MCF 10A (cell line): ENCODE measurements around the gene PLA2G2C. TPM values are rescaled to one million over a fixed set of nuclear protein-coding genes. Genes with fewer than 3 reads are reported as not detected.
A peak's percentile ranks its signal among the peaks of the same experiment; 100 is the strongest.

Source experiments
- BruUV-seq: library from RNA; stranded (reverse); fragments of 400-500 nt; replicated peaks from 2 replicates; lab custom pipeline; 2021; lab: Mats Ljungman, UMichigan
- CTCF ChIA-PET: fragments of 300-600 bp; sonication (Branson Sonifier 250); formaldehyde crosslinking; extraction: SDS; loops from one replicate; lab custom pipeline; 2021; ENCODE audit warnings: antibody characterized with exemption, inconsistent platforms; lab: Yijun Ruan, JAX
- POLR2A ChIA-PET: fragments of 300-600, 350-650 bp; sonication (Branson Sonifier 250); formaldehyde crosslinking; extraction: SDS; loops from one replicate; lab custom pipeline; 2020; ENCODE audit warnings: antibody characterized with exemption, inconsistent platforms; lab: Yijun Ruan, JAX
- DNase-seq: peaks from one replicate; pipeline ENCODE4 v3.0.0-alpha.2; 2018; ENCODE audit not compliant: unreplicated experiment
- H3K27ac Mint-ChIP-seq: one replicate; pipeline ENCODE4 v1.8.0; 2022; ENCODE audit warnings: mild to moderate bottlenecking, low read depth, mixed read lengths; ENCODE audit not compliant: unreplicated experiment
- H3K27me3 Mint-ChIP-seq: one replicate; pipeline ENCODE4 v1.8.0; 2022; ENCODE audit warnings: mixed read lengths; ENCODE audit not compliant: insufficient read depth, unreplicated experiment
- H3K36me3 Mint-ChIP-seq: one replicate; pipeline ENCODE4 v1.8.0; 2022; ENCODE audit warnings: mild to moderate bottlenecking, moderate library complexity, mixed read lengths; ENCODE audit not compliant: insufficient read depth, unreplicated experiment
- H3K4me1 Mint-ChIP-seq: one replicate; pipeline ENCODE4 v1.8.0; 2022; ENCODE audit warnings: mixed read lengths; ENCODE audit not compliant: insufficient read depth, unreplicated experiment
- H3K4me3 Mint-ChIP-seq: one replicate; pipeline ENCODE4 v1.8.0; 2022; ENCODE audit warnings: mild to moderate bottlenecking, moderate library complexity, mixed read lengths; ENCODE audit not compliant: unreplicated experiment
- H3K9me3 Mint-ChIP-seq: one replicate; pipeline ENCODE4 v1.8.0; 2022; ENCODE audit warnings: mixed read lengths; ENCODE audit not compliant: unreplicated experiment
- intact Hi-C: fragments of 100-400 bp; cut with micrococcal nuclease; formaldehyde crosslinking; loops from 2 replicates; pipeline ENCODE4 v1.14.1; 2022
- total RNA-seq: library from RNA; stranded (reverse); gene quantifications from 2 replicates; pipeline ENCODE4 v1.2.3, GENCODE V29; 2022
- TF ChIP-seq, protein P1 (sequence below): fragments of 200-600 bp; IDR thresholded peaks from one replicate; pipeline ENCODE4 v1.8.0; 2022; ENCODE audit warnings: antibody characterized with exemption, mild to moderate bottlenecking; ENCODE audit not compliant: unreplicated experiment

The PLA2G2C gene
- total RNA-seq, 1 experiment from 2014 or later: not detected

DNA sequence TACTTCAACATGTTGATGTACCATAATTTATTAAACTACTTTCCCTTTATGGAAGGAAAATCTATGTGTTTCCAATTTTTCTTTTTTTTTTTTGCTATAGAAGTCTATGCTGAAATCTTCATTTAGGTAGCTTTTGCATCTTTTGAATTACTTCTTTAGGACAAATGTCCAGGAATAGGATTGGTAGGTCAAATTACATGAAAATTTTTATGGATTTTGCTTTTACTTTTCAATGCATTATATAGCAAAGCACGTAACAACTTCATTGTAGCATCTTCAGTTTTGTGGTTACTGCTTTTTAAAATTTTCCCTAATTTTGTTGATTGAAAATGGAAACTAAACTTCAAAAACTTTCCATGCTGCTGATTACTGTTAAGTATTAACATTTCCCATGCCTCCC lies 12.0 kb upstream of the PLA2G2C start:
- no peak overlapping the region for H3K27ac Mint-ChIP-seq
- TF ChIP-seq, protein P1, sequence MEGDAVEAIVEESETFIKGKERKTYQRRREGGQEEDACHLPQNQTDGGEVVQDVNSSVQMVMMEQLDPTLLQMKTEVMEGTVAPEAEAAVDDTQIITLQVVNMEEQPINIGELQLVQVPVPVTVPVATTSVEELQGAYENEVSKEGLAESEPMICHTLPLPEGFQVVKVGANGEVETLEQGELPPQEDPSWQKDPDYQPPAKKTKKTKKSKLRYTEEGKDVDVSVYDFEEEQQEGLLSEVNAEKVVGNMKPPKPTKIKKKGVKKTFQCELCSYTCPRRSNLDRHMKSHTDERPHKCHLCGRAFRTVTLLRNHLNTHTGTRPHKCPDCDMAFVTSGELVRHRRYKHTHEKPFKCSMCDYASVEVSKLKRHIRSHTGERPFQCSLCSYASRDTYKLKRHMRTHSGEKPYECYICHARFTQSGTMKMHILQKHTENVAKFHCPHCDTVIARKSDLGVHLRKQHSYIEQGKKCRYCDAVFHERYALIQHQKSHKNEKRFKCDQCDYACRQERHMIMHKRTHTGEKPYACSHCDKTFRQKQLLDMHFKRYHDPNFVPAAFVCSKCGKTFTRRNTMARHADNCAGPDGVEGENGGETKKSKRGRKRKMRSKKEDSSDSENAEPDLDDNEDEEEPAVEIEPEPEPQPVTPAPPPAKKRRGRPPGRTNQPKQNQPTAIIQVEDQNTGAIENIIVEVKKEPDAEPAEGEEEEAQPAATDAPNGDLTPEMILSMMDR: no peak
- intact Hi-C loops: no loop called here
- CTCF ChIA-PET: interaction anchor here (0.6 to 0.9 kb wide), 2 partner anchors 12 to 15 kb away, joined by 3 to 6 read pairs; no protein-coding TSS in a partner anchor
- H3K36me3 Mint-ChIP-seq: no peaks in the 10 kb centered on the region
- no peak overlapping the region for H3K4me3 Mint-ChIP-seq
- no peaks in the 10 kb centered on the region for H3K9me3 Mint-ChIP-seq
- POLR2A ChIA-PET: no interaction called here
- no peak for DNase-seq
- no TSS peak for BruUV-seq
- H3K27me3 Mint-ChIP-seq: no peaks in the 10 kb centered on the region
- H3K4me1 Mint-ChIP-seq: peaks cover 25% of the 10 kb centered on the region

DNA sequence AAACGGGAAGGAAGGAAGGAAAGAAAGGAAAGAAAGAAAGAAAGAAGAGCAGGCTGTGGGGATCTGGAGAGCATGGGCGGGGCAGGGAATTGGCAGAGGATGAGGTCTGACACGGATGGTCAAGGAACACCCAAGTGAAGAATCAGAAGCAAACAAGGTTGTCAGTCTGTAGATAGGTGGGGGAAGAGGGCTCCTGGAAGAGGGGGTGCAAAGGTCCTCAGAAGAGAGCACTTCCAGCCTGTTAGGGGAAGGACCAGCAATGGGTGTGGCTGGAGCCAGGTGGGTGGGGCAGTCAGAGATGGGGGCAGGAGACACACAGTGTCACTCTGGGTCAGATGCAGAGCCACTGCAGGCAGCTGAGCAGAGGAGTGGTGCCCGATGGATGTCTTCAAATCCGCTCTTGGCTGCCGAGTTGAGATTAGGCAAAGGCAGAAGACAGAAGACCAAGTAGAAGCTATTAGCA lies 11.0 kb upstream of the PLA2G2C start:
- Mint-ChIP-seq H3K27ac (no peak overlapping the region), H3K9me3 (no peaks in the 10 kb centered on the region), H3K27me3 (no peaks in the 10 kb centered on the region), H3K4me3 (no peak overlapping the region), H3K36me3 (no peaks in the 10 kb centered on the region), H3K4me1 (peaks cover 28% of the 10 kb centered on the region)
- no peak for DNase-seq
- BruUV-seq: no TSS peak
- intact Hi-C loops: no loop called here
- POLR2A ChIA-PET: no interaction called here
- CTCF ChIA-PET: interaction anchor here (0.9 to 1.8 kb wide), 2 partner anchors 15 to 96 kb away, joined by 4 to 6 read pairs; no protein-coding TSS in a partner anchor
- TF ChIP-seq, protein P1: no peak

DNA sequence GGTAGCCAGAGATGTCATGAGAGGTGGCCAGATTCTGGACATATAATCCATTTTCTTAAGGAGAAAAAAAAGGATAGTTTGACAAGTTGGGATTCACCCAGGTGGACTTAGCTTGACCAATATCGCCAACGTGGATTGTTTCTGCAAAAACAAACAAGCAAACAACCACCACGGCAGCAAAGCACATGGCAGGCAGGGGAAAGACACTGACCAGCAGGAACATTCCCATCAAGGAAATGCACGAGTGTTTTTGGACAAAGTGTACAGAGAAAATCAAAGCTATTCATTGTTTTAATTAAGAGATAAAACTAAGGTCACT lies 9.1 kb upstream of the PLA2G2C start:
- Mint-ChIP-seq H3K27me3 (no peaks in the 10 kb centered on the region), H3K27ac (no peak overlapping the region), H3K9me3 (no peaks in the 10 kb centered on the region), H3K4me1 (peaks cover 31% of the 10 kb centered on the region), H3K4me3 (no peak overlapping the region), H3K36me3 (no peaks in the 10 kb centered on the region)
- DNase-seq: no peak
- no TSS peak for BruUV-seq
- CTCF ChIA-PET: interaction anchor here (0.6 to 3.1 kb wide), 9 partner anchors 8 to 826 kb away, joined by 3 to 13 read pairs (median 4); no protein-coding TSS in a partner anchor
- POLR2A ChIA-PET: no interaction called here
- TF ChIP-seq, protein P1: no peak
- intact Hi-C loops: loop anchor here (2.0 kb wide), 3 partner anchors 95 to 279 kb away; no protein-coding TSS in a partner anchor

GRCh38 chr1:20194757-20195461 lies 8.6 kb upstream of the PLA2G2C start:
- peak; percentile 68 for DNase-seq
- H3K36me3 Mint-ChIP-seq: no peaks in the 10 kb centered on the region
- peaks cover 31% of the 10 kb centered on the region for H3K4me1 Mint-ChIP-seq
- H3K27ac Mint-ChIP-seq: no peak overlapping the region
- no peaks in the 10 kb centered on the region for H3K9me3 Mint-ChIP-seq
- no peak overlapping the region for H3K4me3 Mint-ChIP-seq
- TF ChIP-seq, protein P1: peak; percentile 59
- ChIA-PET POLR2A (interaction anchor here (0.7 to 1.1 kb wide), 2 partner anchors 16 to 141 kb away, joined by 3 to 5 read pairs; no protein-coding TSS in a partner anchor), CTCF (interaction anchor here (0.6 to 3.1 kb wide), 6 partner anchors 14 to 792 kb away, joined by 3 to 13 read pairs (median 5); no protein-coding TSS in a partner anchor)
- BruUV-seq: no TSS peak
- intact Hi-C loops: loop anchor here (2.0 kb wide), 3 partner anchors 94 to 278 kb away; no protein-coding TSS in a partner anchor
- H3K27me3 Mint-ChIP-seq: no peaks in the 10 kb centered on the region
